ENCODE data around the gene CEP20.

DNA sequence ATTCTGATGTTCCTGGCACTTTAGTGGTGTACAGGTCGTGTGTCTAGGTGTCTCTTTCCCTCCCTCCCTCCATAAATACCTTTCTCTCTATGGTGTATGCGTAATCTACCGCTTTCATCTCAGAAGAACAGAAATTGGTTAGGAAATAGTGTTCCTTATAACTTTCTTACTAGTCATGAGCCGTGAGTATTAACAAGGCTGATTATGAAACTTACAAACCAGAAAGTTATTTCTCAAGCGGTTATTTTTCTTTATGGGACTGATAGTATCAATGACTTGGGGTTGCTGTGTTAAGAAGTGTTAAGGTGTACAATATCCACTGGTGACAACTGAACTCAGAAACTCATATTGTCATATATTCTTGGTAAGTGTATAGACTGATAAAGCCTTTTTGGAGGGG is 18.4 kb downstream of the CEP20 start:
- no peak for TF ChIP-seq ZNF274 (IDR thresholded peaks at IDR 0.05; ENCODE audit: low read depth, low read length)
- TF ChIP-seq SUZ12 (IDR thresholded peaks at IDR 0.05; ENCODE audit: extremely low read depth, insufficient read depth, insufficient read length), result no peak

Data from NT2/D1 (cell line).